ENCODE measurements around the gene GRM4.

Gene GRM4

DNA sequence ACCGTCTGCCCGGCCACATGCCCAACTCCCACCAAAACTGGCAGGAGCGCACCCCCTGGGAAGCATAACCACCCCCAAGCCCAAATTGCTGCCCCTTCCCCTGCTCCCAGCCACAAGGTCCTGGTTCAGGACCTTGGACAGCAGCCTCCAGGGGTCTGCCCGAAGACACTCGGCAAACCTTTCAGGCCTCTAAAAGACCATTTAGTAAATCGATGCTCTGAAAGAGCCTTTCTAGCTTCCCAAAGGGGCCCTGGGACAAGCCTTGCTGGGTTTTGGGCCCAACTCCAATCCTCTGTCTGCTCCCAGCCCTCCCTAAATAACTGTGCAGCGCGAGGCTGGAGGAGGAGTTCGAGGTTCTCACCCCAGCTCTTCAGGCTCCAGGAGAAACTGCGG, 30.5 kb downstream of the GRM4 start:
- Histone ChIP-seq H3F3A (ENCODE audit: low read depth) (no peaks in the 10 kb centered on the region), H3K9ac (ENCODE audit: low read depth, low read length, poor library complexity, severe bottlenecking) (no peak overlapping the region), H3K9me2 (replicated peaks; ENCODE audit: low read depth, low read length) (no peaks in the 10 kb centered on the region), H3K4me1 (ENCODE audit: insufficient read depth, low read length, poor library complexity, severe bottlenecking) (no peaks in the 10 kb centered on the region), H3K79me2 (ENCODE audit: insufficient read depth, low read length) (no peaks in the 10 kb centered on the region), H3K36me3 (ENCODE audit: insufficient read depth, low read length) (no peaks in the 10 kb centered on the region), H3K9me3 (ENCODE audit: insufficient read depth, low read depth, low read length) (no peaks in the 10 kb centered on the region), H2AFZ (ENCODE audit: low read length) (no peak overlapping the region), H3K4me2 (ENCODE audit: low read depth, low read length, poor library complexity, severe bottlenecking) (no peak overlapping the region), H4K20me1 (ENCODE audit: insufficient read depth, low read length, poor library complexity, severe bottlenecking) (no peaks in the 10 kb centered on the region), H3K27me3 (ENCODE audit: insufficient read depth, low read length, poor library complexity, severe bottlenecking) (no peaks in the 10 kb centered on the region), H3K4me3 (ENCODE audit: low read length, poor library complexity, severe bottlenecking) (no peak overlapping the region)
- TF ChIP-seq, protein P1, sequence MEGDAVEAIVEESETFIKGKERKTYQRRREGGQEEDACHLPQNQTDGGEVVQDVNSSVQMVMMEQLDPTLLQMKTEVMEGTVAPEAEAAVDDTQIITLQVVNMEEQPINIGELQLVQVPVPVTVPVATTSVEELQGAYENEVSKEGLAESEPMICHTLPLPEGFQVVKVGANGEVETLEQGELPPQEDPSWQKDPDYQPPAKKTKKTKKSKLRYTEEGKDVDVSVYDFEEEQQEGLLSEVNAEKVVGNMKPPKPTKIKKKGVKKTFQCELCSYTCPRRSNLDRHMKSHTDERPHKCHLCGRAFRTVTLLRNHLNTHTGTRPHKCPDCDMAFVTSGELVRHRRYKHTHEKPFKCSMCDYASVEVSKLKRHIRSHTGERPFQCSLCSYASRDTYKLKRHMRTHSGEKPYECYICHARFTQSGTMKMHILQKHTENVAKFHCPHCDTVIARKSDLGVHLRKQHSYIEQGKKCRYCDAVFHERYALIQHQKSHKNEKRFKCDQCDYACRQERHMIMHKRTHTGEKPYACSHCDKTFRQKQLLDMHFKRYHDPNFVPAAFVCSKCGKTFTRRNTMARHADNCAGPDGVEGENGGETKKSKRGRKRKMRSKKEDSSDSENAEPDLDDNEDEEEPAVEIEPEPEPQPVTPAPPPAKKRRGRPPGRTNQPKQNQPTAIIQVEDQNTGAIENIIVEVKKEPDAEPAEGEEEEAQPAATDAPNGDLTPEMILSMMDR (conservative IDR thresholded peaks at IDR 0.05; ENCODE audit: low read length) = no peak
- TF ChIP-seq EZH2phosphoT487 (IDR thresholded peaks at IDR 0.05; ENCODE audit: borderline replicate concordance) = no peak

- TF ChIP-seq EZH2phosphoT487 (IDR thresholded peaks at IDR 0.05; ENCODE audit: borderline replicate concordance) = no peak
- TF ChIP-seq, protein P1 (conservative IDR thresholded peaks at IDR 0.05; ENCODE audit: low read length) = no peak
- Histone ChIP-seq H3K9me2 (replicated peaks; ENCODE audit: low read depth, low read length) (no peaks in the 10 kb centered on the region), H3K4me1 (ENCODE audit: insufficient read depth, low read length, poor library complexity, severe bottlenecking) (no peaks in the 10 kb centered on the region), H3K79me2 (ENCODE audit: insufficient read depth, low read length) (no peaks in the 10 kb centered on the region), H3K4me2 (ENCODE audit: low read depth, low read length, poor library complexity, severe bottlenecking) (no peak overlapping the region), H3K9ac (ENCODE audit: low read depth, low read length, poor library complexity, severe bottlenecking) (no peak overlapping the region), H3F3A (ENCODE audit: low read depth) (no peaks in the 10 kb centered on the region), H3K9me3 (ENCODE audit: insufficient read depth, low read depth, low read length) (no peaks in the 10 kb centered on the region), H2AFZ (ENCODE audit: low read length) (no peak overlapping the region), H3K36me3 (ENCODE audit: insufficient read depth, low read length) (no peaks in the 10 kb centered on the region), H3K27me3 (ENCODE audit: insufficient read depth, low read length, poor library complexity, severe bottlenecking) (no peaks in the 10 kb centered on the region), H4K20me1 (ENCODE audit: insufficient read depth, low read length, poor library complexity, severe bottlenecking) (no peaks in the 10 kb centered on the region), H3K4me3 (ENCODE audit: low read length, poor library complexity, severe bottlenecking) (no peak overlapping the region)
These were observed 31.0 kb downstream of the GRM4 start for GRCh38 chr6:34114695-34115402.

DNA sequence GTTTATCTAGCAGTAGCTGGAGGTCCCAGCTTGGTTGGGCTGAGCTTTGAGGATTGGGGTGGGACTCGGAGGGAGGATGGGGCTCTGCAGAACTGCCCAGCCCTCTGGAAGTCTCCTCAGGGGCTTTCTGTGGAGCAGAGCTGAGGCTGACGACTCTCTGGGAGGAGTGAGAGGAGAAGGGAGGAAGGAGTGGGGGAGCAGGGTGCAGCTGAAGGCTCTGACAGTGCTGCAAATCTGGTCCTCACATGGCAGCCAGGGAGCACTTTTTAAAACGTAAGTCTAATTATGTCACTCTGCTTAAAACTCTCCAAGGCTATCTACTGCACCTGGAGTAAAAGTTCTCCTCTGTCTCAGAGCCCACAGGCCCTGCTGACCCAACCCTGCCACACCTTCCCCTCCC, 32.4 kb downstream of the GRM4 start:
- H3K4me1 ChIP-seq (ENCODE audit: insufficient read depth, low read length, poor library complexity, severe bottlenecking) = no peaks in the 10 kb centered on the region
- H4K20me1 ChIP-seq (ENCODE audit: insufficient read depth, low read length, poor library complexity, severe bottlenecking) = no peaks in the 10 kb centered on the region
- no peaks in the 10 kb centered on the region for H3K36me3 ChIP-seq (ENCODE audit: insufficient read depth, low read length)
- H3K4me2 ChIP-seq (ENCODE audit: low read depth, low read length, poor library complexity, severe bottlenecking) = no peak overlapping the region
- H2AFZ ChIP-seq (ENCODE audit: low read length) = no peak overlapping the region
- no peaks in the 10 kb centered on the region for H3K9me2 ChIP-seq (replicated peaks; ENCODE audit: low read depth, low read length)
- no peaks in the 10 kb centered on the region for H3K79me2 ChIP-seq (ENCODE audit: insufficient read depth, low read length)
- TF ChIP-seq, protein P1 (conservative IDR thresholded peaks at IDR 0.05; ENCODE audit: low read length) = no peak
- no peak for TF ChIP-seq EZH2phosphoT487 (IDR thresholded peaks at IDR 0.05; ENCODE audit: borderline replicate concordance)
- H3K9me3 ChIP-seq (ENCODE audit: insufficient read depth, low read depth, low read length) = no peaks in the 10 kb centered on the region
- no peak overlapping the region for H3K4me3 ChIP-seq (ENCODE audit: low read length, poor library complexity, severe bottlenecking)
- no peaks in the 10 kb centered on the region for H3F3A ChIP-seq (ENCODE audit: low read depth)
- no peaks in the 10 kb centered on the region for H3K27me3 ChIP-seq (ENCODE audit: insufficient read depth, low read length, poor library complexity, severe bottlenecking)
- H3K9ac ChIP-seq (ENCODE audit: low read depth, low read length, poor library complexity, severe bottlenecking) = no peak overlapping the region
